Naive thymus-derived CD8-positive, alpha-beta T cell (primary cell): ENCODE measurements around the gene CHST11. TPM values are rescaled to one million over a fixed set of nuclear protein-coding genes. Genes with fewer than 3 reads are reported as not detected.
"Not testable (repeated sequence)": the region's sequence is repeated elsewhere in the genome, so short reads cannot be mapped to it uniquely, and the experiment has no call there.

Experiments used
- ATAC-seq, 2 donors: fragments of 150-1000 bp; cut with Tn5 transposase in 1 of 2; sonication (Bioruptor Pico), chemical (Tn5 transposase) in 1 of 2; 1 replicate in 1 of 2; 2 replicates in 1 of 2; pipeline ENCODE4 v1.10.0; 2021; ENCODE audit warnings: mild to moderate bottlenecking in 2 of 2, moderate library complexity in 2 of 2
- POLR2A ChIA-PET: fragments of 350-600 bp; sonication (Branson Sonifier 250); formaldehyde crosslinking; loops from one replicate; lab custom pipeline; 2021; ENCODE audit warnings: antibody characterized with exemption; lab: Charles Lee
- DNase-seq, 10 donors: peaks; one replicate each; pipeline versions ENCODE4 v3.0.0 to v3.0.0-alpha.2; 2020 to 2022
- H3K27ac Mint-ChIP-seq, 10 donors: one replicate each; pipeline ENCODE4 v1.8.0; 2020 to 2022; ENCODE audit warnings: mild to moderate bottlenecking in 10 of 10, mixed read lengths in 10 of 10, moderate library complexity in 4 of 10, inconsistent platforms in 1 of 10
- H3K27me3 Mint-ChIP-seq, 5 donors: one replicate each; pipeline ENCODE4 v1.8.0; 2021 to 2022; ENCODE audit warnings: mixed read lengths in 5 of 5
- H3K36me3 Mint-ChIP-seq, 3 donors: one replicate each; pipeline ENCODE4 v1.8.0; 2020 to 2022; ENCODE audit warnings: mixed read lengths in 3 of 3, mild to moderate bottlenecking in 2 of 3, inconsistent platforms in 1 of 3
- H3K4me1 Mint-ChIP-seq, 4 donors: one replicate each; pipeline ENCODE4 v1.8.0; 2021 to 2022; ENCODE audit warnings: mixed read lengths in 4 of 4
- H3K4me3 Mint-ChIP-seq, 10 donors: one replicate each; pipeline ENCODE4 v1.8.0; 2020 to 2022; ENCODE audit warnings: mild to moderate bottlenecking in 10 of 10, mixed read lengths in 10 of 10, moderate library complexity in 6 of 10, inconsistent platforms in 1 of 10
- H3K9me3 Mint-ChIP-seq, 9 donors: one replicate each; pipeline ENCODE4 v1.8.0; 2020 to 2022; ENCODE audit warnings: mixed read lengths in 9 of 9, mild to moderate bottlenecking in 3 of 9, inconsistent platforms in 1 of 9, moderate library complexity in 1 of 9
- polyA plus RNA-seq, 3 donors: library from polyadenylated mRNA; unstranded; fragments of 300-500 nt; fragmentation: Illumina TruSeq; gene quantifications; one replicate each; pipeline ENCODE4 v1.2.3, GENCODE V29; 2021
- total RNA-seq, 8 experiments: library from RNA in 2 of 8; stranded (reverse) in 2 of 8; gene quantifications; one replicate each; pipeline ENCODE4 v1.2.3 and lab custom pipeline; 2021 to 2026

The CHST11 gene
- total and polyA plus RNA-seq, 5 experiments from 2014 or later = 23.1 to 35.6 (median 26.8) TPM

GRCh38 chr12:104790296-104791125, 333.8 kb downstream of the CHST11 start:
- Mint-ChIP-seq H3K4me1 (peaks cover 4 to 11% (median 6%) of the 10 kb centered on the region in 4 donors), H3K27ac (peak overlapping the region in 1 of 10 donors; percentile 81), H3K36me3 (no peaks in the 10 kb centered on the region), H3K4me3 (peak overlapping the region in 5 of 10 donors; percentile 36 to 61 (median 46)), H3K27me3 (no peaks in the 10 kb centered on the region), H3K9me3 (no peaks in the 10 kb centered on the region)
- POLR2A ChIA-PET = no interaction called here
- DNase-seq = peak in 8 of 10 donors; percentile 10 to 35 (median 18)
- ATAC-seq = peak; percentile 50 to 56

DNA sequence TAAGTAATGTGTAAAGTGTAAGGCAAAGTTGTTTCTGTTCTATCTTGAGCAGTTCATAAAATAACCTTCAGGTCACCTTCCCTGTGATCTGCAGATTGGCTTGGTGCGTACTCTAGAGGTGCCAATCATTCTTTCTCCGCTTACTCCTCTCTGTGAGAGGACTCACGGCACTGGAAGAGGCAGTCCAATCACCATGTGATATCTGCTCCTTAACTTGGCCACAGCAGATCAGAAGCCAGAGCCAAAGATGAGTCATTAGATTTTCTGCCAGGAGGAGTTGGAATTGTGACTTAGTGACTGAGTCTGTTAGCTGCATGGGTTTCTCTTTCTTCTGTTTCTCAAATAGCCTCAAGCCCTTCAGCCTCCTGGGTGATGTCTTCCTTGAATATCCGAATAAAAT, 335.8 kb downstream of the CHST11 start:
- Mint-ChIP-seq H3K9me3 (no peaks in the 10 kb centered on the region), H3K4me1 (peaks cover 4 to 11% (median 6%) of the 10 kb centered on the region in 4 donors), H3K27me3 (peaks cover 0 to 3% (median 0%) of the 10 kb centered on the region in 5 donors), H3K36me3 (no peaks in the 10 kb centered on the region), H3K27ac (no peak overlapping the region), H3K4me3 (no peak overlapping the region)
- POLR2A ChIA-PET = no interaction called here
- DNase-seq = no peak
- no peak for ATAC-seq

- Mint-ChIP-seq H3K27ac (peak overlapping the region in 1 of 10 donors; percentile 3), H3K9me3 (no peaks in the 10 kb centered on the region), H3K27me3 (peaks cover 0 to 3% (median 0%) of the 10 kb centered on the region in 5 donors), H3K4me3 (no peak overlapping the region), H3K4me1 (peaks cover 4 to 11% (median 6%) of the 10 kb centered on the region in 4 donors), H3K36me3 (no peaks in the 10 kb centered on the region)
- ATAC-seq = no peak
- POLR2A ChIA-PET = no interaction called here
- no peak for DNase-seq
These were observed 336.5 kb downstream of the CHST11 start for GRCh38 chr12:104793285-104793684.

GRCh38 chr12:104793968-104794367, 337.2 kb downstream of the CHST11 start:
- Mint-ChIP-seq H3K36me3 (no peaks in the 10 kb centered on the region), H3K9me3 (no peaks in the 10 kb centered on the region), H3K4me3 (no peak overlapping the region), H3K4me1 (peaks cover 2 to 6% (median 4%) of the 10 kb centered on the region in 4 donors), H3K27ac (no peak overlapping the region), H3K27me3 (peaks cover 0 to 3% (median 0%) of the 10 kb centered on the region in 5 donors)
- POLR2A ChIA-PET = no interaction called here
- ATAC-seq = no peak
- DNase-seq = no peak

- Mint-ChIP-seq H3K27ac (no peak overlapping the region), H3K4me3 (no peak overlapping the region), H3K27me3 (peaks cover 0 to 3% (median 0%) of the 10 kb centered on the region in 5 donors), H3K4me1 (no peaks in the 10 kb centered on the region), H3K36me3 (no peaks in the 10 kb centered on the region), H3K9me3 (no peaks in the 10 kb centered on the region)
- POLR2A ChIA-PET = no interaction called here
- no peak for DNase-seq
- no peak for ATAC-seq
These were observed 339.7 kb downstream of the CHST11 start for GRCh38 chr12:104796475-104796862.

DNA sequence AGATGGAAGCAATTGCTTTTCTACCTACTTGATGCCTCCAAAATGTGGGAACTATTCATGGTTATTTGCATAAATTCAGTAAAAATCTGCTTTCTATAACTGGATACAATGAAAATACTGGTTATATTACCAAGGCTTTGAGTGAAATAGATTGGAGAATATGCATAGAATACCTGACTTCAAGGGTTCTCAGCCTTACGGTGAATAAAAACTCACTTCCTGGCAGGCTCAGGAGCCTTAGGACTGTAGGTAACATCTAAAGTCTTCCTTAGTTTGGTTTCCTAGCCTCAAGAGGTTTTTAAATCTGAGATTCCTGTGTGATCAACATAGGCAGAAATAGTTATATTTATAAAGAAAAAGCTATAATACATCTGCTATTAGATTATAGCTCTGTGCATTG, 342.7 kb downstream of the CHST11 start:
- POLR2A ChIA-PET = no interaction called here
- no peak overlapping the region for H3K4me3 Mint-ChIP-seq
- H3K27me3 Mint-ChIP-seq = peaks cover 0 to 6% (median 1%) of the 10 kb centered on the region in 5 donors
- no peaks in the 10 kb centered on the region for H3K36me3 Mint-ChIP-seq
- no peaks in the 10 kb centered on the region for H3K4me1 Mint-ChIP-seq
- DNase-seq = no peak
- no peak for ATAC-seq
- H3K9me3 Mint-ChIP-seq = no peaks in the 10 kb centered on the region
- H3K27ac Mint-ChIP-seq = no peak overlapping the region

DNA sequence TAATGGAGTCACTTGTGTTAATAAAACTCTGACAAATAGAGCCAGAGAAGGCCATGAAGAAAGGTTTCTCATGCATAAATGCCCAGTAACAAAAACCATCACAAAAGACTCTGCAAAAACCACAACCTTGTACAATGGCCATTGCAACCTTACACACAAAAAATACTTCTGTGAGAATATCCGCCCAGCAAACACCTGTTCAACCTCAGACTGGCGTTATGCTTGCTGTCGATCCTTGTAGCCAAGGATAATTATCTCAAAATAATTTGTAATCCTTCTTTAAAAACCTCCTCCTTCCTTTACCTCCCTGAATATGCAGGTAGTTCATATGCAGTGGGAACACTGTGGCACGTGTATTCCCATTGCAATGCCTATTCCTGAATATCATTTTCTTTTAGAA, 344.3 kb downstream of the CHST11 start:
- DNase-seq = no peak
- Mint-ChIP-seq H3K4me1 (no peaks in the 10 kb centered on the region), H3K27me3 (peaks cover 0 to 6% (median 1%) of the 10 kb centered on the region in 5 donors), H3K4me3 (no peak overlapping the region), H3K36me3 (no peaks in the 10 kb centered on the region), H3K27ac (no peak overlapping the region), H3K9me3 (no peaks in the 10 kb centered on the region)
- POLR2A ChIA-PET = no interaction called here
- no peak for ATAC-seq

GRCh38 chr12:104801427-104801826, 344.7 kb downstream of the CHST11 start:
- Mint-ChIP-seq H3K4me1 (no peaks in the 10 kb centered on the region), H3K27me3 (peaks cover 0 to 6% (median 0%) of the 10 kb centered on the region in 5 donors), H3K9me3 (no peaks in the 10 kb centered on the region), H3K27ac (no peak overlapping the region), H3K36me3 (no peaks in the 10 kb centered on the region), H3K4me3 (no peak overlapping the region)
- ATAC-seq (no peak), DNase-seq (no peak)
- POLR2A ChIA-PET = no interaction called here

- Mint-ChIP-seq H3K4me3 (no peak overlapping the region), H3K27me3 (peaks cover 0 to 6% (median 0%) of the 10 kb centered on the region in 5 donors), H3K27ac (no peak overlapping the region), H3K36me3 (no peaks in the 10 kb centered on the region), H3K9me3 (no peaks in the 10 kb centered on the region), H3K4me1 (no peaks in the 10 kb centered on the region)
- no peak for ATAC-seq
- POLR2A ChIA-PET = no interaction called here
- no peak for DNase-seq
These were observed 345.5 kb downstream of the CHST11 start for GRCh38 chr12:104802208-104802607.

GRCh38 chr12:104805186-104805585, 348.4 kb downstream of the CHST11 start:
- ATAC-seq (no peak), DNase-seq (no peak)
- Mint-ChIP-seq H3K27me3 (peaks cover 0 to 4% (median 0%) of the 10 kb centered on the region in 5 donors), H3K4me3 (no peak overlapping the region), H3K27ac (no peak overlapping the region), H3K9me3 (no peaks in the 10 kb centered on the region), H3K36me3 (no peaks in the 10 kb centered on the region), H3K4me1 (peaks cover 0 to 6% (median 0%) of the 10 kb centered on the region in 4 donors)
- POLR2A ChIA-PET = no interaction called here

- H3K27me3 Mint-ChIP-seq = not testable (repeated sequence)
These were observed 349.4 kb downstream of the CHST11 start for GRCh38 chr12:104806194-104806593.

DNA sequence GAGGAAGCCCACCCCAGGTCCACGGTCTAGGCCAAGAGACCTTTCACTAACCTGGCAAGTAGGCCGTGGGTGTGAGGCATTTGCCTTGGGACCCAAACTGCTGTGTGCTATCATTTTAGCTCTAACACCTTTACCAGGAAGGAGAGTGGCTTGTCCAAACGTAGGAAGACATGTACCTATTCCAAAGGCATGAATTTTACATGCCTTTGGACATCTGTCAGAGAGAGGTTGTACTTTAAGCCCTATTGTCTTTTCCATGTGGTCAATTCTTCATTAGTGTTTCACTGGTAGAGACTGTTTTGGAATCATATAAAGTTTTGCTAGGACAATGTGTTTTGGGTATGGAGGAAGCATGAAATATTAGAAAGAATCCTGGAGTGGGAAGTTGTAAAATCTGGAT, 352.5 kb downstream of the CHST11 start:
- H3K9me3 Mint-ChIP-seq = no peaks in the 10 kb centered on the region
- H3K4me3 Mint-ChIP-seq = no peak overlapping the region
- POLR2A ChIA-PET = no interaction called here
- no peak for DNase-seq
- H3K27ac Mint-ChIP-seq = no peak overlapping the region
- H3K27me3 Mint-ChIP-seq = peaks cover 0 to 3% (median 0%) of the 10 kb centered on the region in 5 donors
- peaks cover 0 to 6% (median 0%) of the 10 kb centered on the region in 4 donors for H3K4me1 Mint-ChIP-seq
- H3K36me3 Mint-ChIP-seq = no peaks in the 10 kb centered on the region
- ATAC-seq = no peak

More at GRCh38 chr12:104806194-104806593, 349.4 kb downstream of the CHST11 start:
- H3K4me1 Mint-ChIP-seq, POLR2A ChIA-PET, H3K4me3 Mint-ChIP-seq, H3K9me3 Mint-ChIP-seq, ATAC-seq, H3K36me3 Mint-ChIP-seq, DNase-seq, H3K27ac Mint-ChIP-seq: not testable (repeated sequence)

GRCh38 chr12:104809706-104810385, 353.1 kb downstream of the CHST11 start:
- H3K27ac Mint-ChIP-seq = no peak overlapping the region
- no peaks in the 10 kb centered on the region for H3K36me3 Mint-ChIP-seq
- peaks cover 0 to 2% (median 0%) of the 10 kb centered on the region in 5 donors for H3K27me3 Mint-ChIP-seq
- ATAC-seq (no peak), DNase-seq (no peak)
- no peak overlapping the region for H3K4me3 Mint-ChIP-seq
- POLR2A ChIA-PET = no interaction called here
- H3K4me1 Mint-ChIP-seq = peaks cover 0 to 6% (median 0%) of the 10 kb centered on the region in 4 donors
- no peaks in the 10 kb centered on the region for H3K9me3 Mint-ChIP-seq
